ENCODE data around the gene M6PR. TPM values are rescaled to one million over a fixed set of nuclear protein-coding genes. Genes with fewer than 3 reads are reported as not detected.

M6PR gene
- total RNA-seq, 1 experiment from 2014 or later, result 241 TPM

DNA sequence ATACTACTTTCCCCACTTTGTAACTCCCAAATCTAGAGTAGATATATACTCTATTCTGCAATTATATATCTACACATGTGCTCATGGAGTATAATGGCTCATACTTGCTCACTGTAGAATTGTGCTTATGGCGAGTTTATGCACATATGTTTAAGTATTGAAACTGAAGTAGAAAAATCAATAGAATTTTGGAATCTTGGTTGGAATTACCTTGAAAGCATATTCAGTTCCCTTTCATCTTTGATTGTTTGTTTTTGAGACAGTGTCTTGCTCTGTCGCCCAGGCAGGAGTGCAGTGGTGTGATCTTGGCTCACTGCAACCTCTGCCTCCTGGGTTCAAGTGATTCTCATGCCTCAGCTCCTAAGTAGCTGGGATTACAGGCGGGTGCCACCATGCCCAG lies 44.4 kb upstream of the M6PR start:
- Mint-ChIP-seq H3K4me1 (ENCODE audit: low read depth, unreplicated experiment) (no peaks in the 10 kb centered on the region), H3K4me3 (ENCODE audit: low read depth, unreplicated experiment) (no peak overlapping the region), H3K9me3 (ENCODE audit: low read depth, unreplicated experiment) (no peaks in the 10 kb centered on the region), H3K36me3 (ENCODE audit: insufficient read depth, unreplicated experiment) (no peaks in the 10 kb centered on the region), H3K27me3 (ENCODE audit: unreplicated experiment) (peaks cover 16% of the 10 kb centered on the region), H3K27ac (ENCODE audit: unreplicated experiment) (no peak overlapping the region)
- CTCF ChIA-PET, result no interaction called here
- TF ChIP-seq, protein P1, sequence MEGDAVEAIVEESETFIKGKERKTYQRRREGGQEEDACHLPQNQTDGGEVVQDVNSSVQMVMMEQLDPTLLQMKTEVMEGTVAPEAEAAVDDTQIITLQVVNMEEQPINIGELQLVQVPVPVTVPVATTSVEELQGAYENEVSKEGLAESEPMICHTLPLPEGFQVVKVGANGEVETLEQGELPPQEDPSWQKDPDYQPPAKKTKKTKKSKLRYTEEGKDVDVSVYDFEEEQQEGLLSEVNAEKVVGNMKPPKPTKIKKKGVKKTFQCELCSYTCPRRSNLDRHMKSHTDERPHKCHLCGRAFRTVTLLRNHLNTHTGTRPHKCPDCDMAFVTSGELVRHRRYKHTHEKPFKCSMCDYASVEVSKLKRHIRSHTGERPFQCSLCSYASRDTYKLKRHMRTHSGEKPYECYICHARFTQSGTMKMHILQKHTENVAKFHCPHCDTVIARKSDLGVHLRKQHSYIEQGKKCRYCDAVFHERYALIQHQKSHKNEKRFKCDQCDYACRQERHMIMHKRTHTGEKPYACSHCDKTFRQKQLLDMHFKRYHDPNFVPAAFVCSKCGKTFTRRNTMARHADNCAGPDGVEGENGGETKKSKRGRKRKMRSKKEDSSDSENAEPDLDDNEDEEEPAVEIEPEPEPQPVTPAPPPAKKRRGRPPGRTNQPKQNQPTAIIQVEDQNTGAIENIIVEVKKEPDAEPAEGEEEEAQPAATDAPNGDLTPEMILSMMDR (IDR thresholded peaks at IDR 0.05; ENCODE audit: unreplicated experiment), result no peak
- intact Hi-C loops (cut with micrococcal nuclease; ENCODE audit: unreplicated experiment), result no loop called here
- no peak for DNase-seq
- no TSS peak for BruUV-seq (replicated peaks)

DNA sequence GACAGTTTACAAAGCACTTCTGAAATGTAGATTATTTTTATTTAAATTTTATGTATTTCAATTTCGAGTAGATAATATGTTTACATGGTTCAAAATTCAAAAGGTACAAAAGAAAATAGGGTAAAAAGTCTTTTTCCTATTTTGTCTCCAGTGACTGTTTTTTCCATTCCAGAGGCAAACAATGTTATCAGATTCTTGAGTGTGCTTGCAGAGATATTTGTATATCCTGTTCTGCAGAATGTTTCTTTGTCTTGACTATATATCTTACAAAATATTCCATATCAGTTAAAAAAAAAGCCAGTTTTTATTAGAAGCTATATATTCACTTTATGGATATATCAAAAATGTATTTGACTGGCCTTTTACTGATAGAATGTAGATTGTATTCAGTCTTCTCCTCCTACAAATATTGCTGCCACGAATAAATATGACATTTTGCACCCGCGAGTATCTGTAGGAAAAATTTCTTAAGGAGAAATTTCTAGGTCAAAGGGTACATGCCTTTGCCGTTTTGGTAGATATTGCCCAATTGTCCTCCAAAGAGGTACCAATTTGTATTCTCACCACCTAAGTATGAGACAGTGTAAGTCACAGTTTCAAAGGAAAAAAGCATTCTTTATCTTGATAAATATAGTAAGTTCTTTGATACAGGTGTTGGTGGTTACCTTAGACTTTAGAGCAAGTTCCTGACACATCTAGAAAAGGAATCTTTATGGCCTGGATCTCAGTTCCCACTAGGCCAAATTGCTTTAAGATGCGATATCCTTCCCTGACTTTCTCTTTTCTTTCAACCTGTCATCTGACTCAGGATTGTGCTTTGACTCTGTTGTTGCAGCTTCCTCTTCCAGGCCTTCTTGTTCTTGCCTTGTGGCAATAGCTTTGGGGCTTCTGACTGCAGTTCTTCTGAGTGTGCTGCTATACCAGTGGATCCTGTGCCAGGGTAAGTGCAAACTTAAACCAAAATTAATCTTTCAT lies 42.2 kb upstream of the M6PR start:
- intact Hi-C loops (cut with micrococcal nuclease; ENCODE audit: unreplicated experiment), result no loop called here
- H3K27me3 Mint-ChIP-seq (ENCODE audit: unreplicated experiment), result peaks cover 16% of the 10 kb centered on the region
- no peak for DNase-seq
- H3K9me3 Mint-ChIP-seq (ENCODE audit: low read depth, unreplicated experiment), result no peaks in the 10 kb centered on the region
- no peak overlapping the region for H3K27ac Mint-ChIP-seq (ENCODE audit: unreplicated experiment)
- TF ChIP-seq, protein P1 (IDR thresholded peaks at IDR 0.05; ENCODE audit: unreplicated experiment), result no peak
- no TSS peak for BruUV-seq (replicated peaks)
- no peaks in the 10 kb centered on the region for H3K36me3 Mint-ChIP-seq (ENCODE audit: insufficient read depth, unreplicated experiment)
- no peak overlapping the region for H3K4me3 Mint-ChIP-seq (ENCODE audit: low read depth, unreplicated experiment)
- CTCF ChIA-PET, result no interaction called here
- H3K4me1 Mint-ChIP-seq (ENCODE audit: low read depth, unreplicated experiment), result no peaks in the 10 kb centered on the region

DNA sequence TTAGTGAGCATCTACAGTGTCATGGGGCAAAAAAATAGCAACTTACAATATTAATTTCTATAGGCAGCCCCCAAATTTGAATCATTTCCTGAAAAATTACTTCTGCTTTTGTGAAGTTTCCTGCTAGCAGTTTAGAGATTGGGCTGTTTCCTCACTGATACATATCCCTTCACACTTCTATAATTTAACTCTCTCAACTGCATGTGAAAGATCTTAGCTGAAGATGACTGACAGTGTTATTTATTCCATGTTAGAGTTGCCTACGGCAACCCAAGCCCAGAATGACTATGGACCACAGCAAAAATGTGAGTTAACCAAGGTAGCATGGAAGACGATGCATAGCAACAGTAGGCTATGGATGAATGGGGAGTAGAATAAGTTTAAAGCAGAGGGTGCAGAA lies 40.0 kb upstream of the M6PR start, which contains the start of gene KLRG1:
Gene KLRG1, plus strand, starts transcription at position 134 of the 400 bp plus-strand sequence. Its CDS starts 90 bp downstream, at position 224.
- intact Hi-C loops (cut with micrococcal nuclease; ENCODE audit: unreplicated experiment), result no loop called here
- Mint-ChIP-seq H3K4me3 (ENCODE audit: low read depth, unreplicated experiment) (no peak within 1 kb of the TSS), H3K36me3 (ENCODE audit: insufficient read depth, unreplicated experiment) (no peaks in the 10 kb centered on the region), H3K9me3 (ENCODE audit: low read depth, unreplicated experiment) (no peaks in the 10 kb centered on the region), H3K27ac (ENCODE audit: unreplicated experiment) (no peak within 1 kb of the TSS), H3K4me1 (ENCODE audit: low read depth, unreplicated experiment) (no peaks in the 10 kb centered on the region), H3K27me3 (ENCODE audit: unreplicated experiment) (peaks cover 3% of the 10 kb centered on the region)
- no TSS peak for BruUV-seq (replicated peaks)
- CTCF ChIA-PET, result no interaction called here
- TF ChIP-seq, protein P1 (IDR thresholded peaks at IDR 0.05; ENCODE audit: unreplicated experiment), result no peak
- no peak for DNase-seq

DNA sequence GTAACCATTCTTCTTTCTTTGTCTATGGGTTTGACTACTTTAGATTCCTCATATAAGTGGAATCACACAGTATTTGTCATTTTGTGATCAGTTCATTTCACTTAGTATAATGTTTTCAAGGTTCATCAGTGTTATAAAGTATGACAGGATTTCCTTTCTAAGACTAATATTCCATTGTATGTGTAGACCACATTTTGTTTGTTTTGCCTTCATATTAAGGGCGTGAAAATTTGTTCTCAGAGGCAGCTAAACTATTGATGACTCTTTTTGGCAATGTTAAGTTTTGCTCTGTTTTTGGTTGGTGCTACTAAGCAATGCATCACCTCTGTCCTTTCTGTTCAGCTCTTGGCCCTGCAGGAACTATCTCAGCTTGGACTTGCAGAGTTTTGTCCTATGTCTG lies 38.2 kb upstream of the M6PR start:
- CTCF ChIA-PET, result interaction anchor here (1.0 kb wide), 1 partner anchor 27 kb away, joined by 4 read pairs; no protein-coding TSS in a partner anchor
- Mint-ChIP-seq H3K36me3 (ENCODE audit: insufficient read depth, unreplicated experiment) (no peaks in the 10 kb centered on the region), H3K27me3 (ENCODE audit: unreplicated experiment) (no peaks in the 10 kb centered on the region), H3K27ac (ENCODE audit: unreplicated experiment) (no peak overlapping the region), H3K4me1 (ENCODE audit: low read depth, unreplicated experiment) (no peaks in the 10 kb centered on the region), H3K9me3 (ENCODE audit: low read depth, unreplicated experiment) (no peaks in the 10 kb centered on the region), H3K4me3 (ENCODE audit: low read depth, unreplicated experiment) (no peak overlapping the region)
- no TSS peak for BruUV-seq (replicated peaks)
- no peak for DNase-seq
- TF ChIP-seq, protein P1 (IDR thresholded peaks at IDR 0.05; ENCODE audit: unreplicated experiment), result no peak
- intact Hi-C loops (cut with micrococcal nuclease; ENCODE audit: unreplicated experiment), result no loop called here
